T-helper 2 cell treated with Interferon-gamma antibody and Interleukin-4, amounts not matched to agents 100 ng/mL and 5 ng/mL, for 36 hours (primary cell): ENCODE results near the gene ARPC5. TPM values are rescaled to one million over a fixed set of nuclear protein-coding genes. Genes with fewer than 3 reads are reported as not detected.
"Not testable (repeated sequence)": the region's sequence is repeated elsewhere in the genome, so short reads cannot be mapped to it uniquely, and the experiment has no call there.

ENCODE experiments used
- intact Hi-C: fragments of 100-400 bp; cut with micrococcal nuclease; formaldehyde crosslinking; loops from one replicate; pipeline ENCODE4 v1.15.1; 2023
- total RNA-seq: library from RNA; stranded (reverse); gene quantifications from 2 replicates; pipeline ENCODE4 v1.2.3, GENCODE V29; 2022

The ARPC5 gene
- total RNA-seq, 1 donor from 2014 or later = 264 TPM

DNA sequence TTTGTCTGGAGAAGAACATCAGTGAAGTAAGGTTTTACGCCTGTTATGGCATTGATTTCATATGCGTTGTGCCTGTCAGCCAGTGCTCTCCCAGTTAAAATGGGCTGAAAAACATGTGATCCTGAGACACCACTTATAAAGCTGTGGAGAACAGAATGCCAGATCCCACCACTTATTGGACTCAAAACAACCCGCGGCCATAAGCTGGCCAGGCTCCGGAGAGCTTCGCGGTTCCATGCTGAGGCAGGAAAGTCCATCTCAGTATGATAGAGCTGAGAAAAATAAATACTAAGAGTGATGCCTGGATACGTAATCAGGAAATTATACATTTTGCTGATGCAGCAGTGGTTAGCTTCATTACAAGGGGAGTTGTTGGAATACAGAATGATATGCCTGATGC is 12.5 kb upstream of the ARPC5 start:
- intact Hi-C loops = no loop called here

DNA sequence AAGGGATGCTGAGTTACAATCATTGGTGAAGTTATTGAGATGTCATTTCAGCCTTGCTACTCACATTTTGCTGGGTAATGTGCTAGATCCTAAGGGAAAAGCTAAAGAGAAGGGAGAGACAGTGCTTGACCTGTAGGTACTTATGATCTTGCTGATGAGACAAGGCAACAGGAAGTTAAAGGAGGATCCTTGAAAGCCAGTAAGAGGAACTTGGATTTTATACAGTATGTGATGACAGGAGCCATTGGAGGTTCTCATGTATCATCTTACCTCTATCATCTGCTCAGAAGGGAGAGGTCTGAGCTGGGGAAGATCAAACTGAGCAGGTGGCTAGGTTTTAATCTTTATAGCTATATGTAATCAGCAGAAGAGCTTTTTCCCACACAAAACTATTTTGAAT is 11.2 kb upstream of the ARPC5 start:
- intact Hi-C loops = no loop called here

DNA sequence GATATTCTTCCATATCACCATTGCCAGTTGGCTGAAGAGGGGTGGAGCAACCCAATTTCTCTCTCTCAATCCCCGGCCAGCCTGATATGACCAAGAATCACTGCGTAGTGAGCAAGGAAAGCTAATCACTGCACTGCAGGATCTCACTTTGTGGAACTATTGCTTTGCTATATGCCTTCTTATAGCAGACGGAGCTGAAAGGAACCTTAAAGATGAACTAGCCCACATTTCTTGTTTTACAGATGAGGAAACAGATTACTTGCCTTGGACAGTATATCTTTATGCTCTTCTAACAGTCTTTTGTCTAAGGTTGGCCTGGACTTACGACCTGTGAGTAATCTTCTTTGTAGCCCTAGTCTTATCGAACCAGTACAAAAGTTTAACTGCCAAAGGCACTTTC is 9.9 kb upstream of the ARPC5 start:
- intact Hi-C loops = no loop called here

DNA sequence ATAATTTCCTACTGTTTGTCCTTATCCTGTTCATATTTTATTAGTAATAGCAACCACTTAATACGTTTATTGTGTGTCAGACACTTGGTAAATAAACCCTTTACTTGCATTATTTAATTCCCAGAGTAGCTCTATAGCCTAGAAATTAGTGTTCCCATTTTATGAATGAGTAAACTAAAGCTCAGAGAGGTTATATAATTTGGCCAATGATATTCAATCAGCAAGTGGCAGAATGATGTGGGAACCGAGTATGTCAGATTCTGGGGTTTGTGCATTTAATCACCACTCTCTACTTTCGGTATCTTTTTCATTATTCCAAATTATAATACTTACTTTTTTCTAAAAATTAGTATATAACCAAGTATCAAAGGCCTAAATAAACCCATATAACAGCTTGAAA is 6.6 kb upstream of the ARPC5 start:
- intact Hi-C loops = no loop called here

DNA sequence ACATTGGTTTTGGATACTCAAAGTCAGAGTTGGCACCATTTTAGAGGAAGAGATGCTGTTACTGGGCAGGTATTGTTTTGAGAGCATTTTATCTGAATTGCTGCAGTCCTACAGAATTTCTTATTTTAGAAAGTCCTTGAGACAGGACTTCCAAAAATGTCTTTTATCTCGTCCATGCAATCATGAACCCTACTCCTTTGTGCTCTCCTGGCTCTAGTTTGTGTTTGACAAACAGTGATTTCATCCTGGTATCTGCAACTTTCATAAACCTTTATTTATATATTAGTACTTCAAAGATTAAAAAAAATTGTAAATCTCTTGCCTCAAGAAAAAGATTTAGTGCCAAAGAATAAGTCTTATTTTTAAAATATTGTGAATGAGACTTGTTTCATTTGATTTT is 4.6 kb upstream of the ARPC5 start:
- intact Hi-C loops = no loop called here

DNA sequence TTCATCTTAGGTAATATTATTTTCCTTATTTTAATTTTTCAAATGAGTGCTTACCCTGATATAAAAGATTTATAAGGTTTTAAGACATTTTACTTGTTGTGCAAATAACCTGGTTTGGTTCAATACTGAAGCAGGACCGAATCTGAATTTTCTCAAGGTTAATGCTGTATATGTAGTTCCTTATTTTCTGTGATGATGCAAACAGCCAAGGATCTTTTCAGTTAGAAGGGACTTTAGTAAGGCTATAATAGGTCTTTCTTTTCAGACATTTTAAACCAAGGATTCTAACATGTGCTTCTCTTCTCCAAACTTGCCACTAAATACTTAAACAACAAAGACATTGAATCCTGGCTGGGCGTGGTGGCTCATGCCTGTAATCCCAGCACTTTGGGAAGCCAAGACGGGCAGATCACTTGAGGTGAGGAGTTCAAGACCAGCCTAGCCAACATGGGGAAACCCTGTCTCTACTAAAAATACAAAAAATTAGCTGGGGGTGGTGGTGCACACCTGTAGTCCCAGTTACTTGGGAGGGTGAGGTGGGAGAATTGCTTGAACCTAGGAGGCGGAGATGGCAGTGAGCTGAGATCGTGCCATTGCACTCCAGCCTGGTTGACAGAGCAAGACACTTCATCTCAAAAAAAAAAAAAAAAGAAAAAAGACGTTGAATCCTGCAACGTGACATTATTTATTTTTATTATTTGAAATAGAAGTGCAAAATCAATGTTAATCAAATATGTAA is 3.2 kb upstream of the ARPC5 start:
- intact Hi-C loops = loop anchor here (5.0 kb wide), 2 partner anchors 413 to 1518 kb away; partner anchors contain the start of genes SWT1, TRMT1L and TSEN15

DNA sequence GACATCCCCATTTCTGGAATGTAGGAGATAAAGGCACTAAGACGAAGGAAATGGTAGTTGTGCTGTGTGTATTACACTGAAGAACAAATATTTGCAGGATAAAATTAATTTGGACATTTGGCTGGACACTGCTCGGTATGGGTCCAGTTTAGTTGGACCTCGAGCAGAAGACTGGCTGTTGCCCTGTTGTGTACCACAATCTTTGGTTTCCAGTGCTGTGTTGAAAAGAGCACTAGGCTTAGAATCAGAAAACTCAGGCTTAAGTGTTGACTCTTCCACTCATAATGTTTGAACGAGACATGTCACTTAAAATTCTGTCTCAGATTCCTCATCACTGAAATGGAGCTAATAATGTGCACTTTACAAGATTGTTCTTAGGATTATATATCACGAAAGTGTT is 1.2 kb upstream of the ARPC5 start:
- intact Hi-C loops = loop anchor here (5.0 kb wide), 2 partner anchors 416 to 1521 kb away; partner anchors contain the start of genes SWT1, TRMT1L and TSEN15

DNA sequence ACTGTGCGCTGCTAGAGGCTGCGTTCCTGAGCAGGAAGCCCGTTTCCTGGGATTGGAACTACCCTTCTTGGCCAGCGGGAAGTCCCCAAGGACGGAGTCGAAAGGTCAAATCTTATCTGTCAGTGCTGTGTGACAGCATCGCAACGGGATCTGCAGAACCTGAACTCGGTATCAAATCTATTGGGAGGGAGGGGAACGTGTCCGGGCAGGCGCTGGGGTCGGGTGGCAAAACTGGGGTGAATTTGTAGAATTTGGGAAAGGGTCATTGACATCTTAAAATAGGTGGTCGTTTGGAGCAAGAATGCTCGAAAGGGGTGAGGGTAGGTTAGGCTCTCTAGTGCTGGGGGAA is 725 bp upstream of the ARPC5 start:
- intact Hi-C loops = loop anchor here (5.0 kb wide), 2 partner anchors 416 to 1521 kb away; partner anchors contain the start of genes SWT1, TRMT1L and TSEN15

DNA sequence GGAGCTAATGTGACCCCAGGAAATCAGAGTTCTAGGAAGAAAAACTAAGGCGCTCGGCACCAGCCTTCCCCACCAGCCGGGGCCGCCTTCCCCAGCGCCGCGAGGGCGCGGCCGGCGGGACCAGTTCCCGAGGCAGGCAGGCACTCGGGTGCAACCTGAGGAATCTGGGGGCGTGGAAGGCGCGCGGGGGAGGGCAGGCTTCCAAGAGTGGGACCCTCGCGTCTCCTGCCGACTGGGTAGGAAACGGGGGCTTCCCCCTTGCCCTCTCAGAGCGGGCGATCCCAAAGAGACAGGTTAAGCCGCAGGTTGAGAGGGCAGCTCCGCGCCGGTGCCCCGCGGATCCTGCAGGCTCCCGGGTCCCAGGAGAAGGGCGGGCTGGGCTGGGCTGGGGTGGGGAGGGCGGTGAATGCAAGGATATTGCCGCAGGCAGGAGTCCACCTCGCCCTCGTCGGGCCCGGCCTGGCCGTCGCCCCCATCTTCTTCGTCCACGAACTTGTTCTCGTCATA is 431 bp downstream of the ARPC5 start:
- intact Hi-C loops = loop anchor here (1.0 to 5.0 kb wide), 7 partner anchors 17 to 1522 kb away; partner anchors contain the start of genes DHX9, EDEM3, NCF2 and SWT1

DNA sequence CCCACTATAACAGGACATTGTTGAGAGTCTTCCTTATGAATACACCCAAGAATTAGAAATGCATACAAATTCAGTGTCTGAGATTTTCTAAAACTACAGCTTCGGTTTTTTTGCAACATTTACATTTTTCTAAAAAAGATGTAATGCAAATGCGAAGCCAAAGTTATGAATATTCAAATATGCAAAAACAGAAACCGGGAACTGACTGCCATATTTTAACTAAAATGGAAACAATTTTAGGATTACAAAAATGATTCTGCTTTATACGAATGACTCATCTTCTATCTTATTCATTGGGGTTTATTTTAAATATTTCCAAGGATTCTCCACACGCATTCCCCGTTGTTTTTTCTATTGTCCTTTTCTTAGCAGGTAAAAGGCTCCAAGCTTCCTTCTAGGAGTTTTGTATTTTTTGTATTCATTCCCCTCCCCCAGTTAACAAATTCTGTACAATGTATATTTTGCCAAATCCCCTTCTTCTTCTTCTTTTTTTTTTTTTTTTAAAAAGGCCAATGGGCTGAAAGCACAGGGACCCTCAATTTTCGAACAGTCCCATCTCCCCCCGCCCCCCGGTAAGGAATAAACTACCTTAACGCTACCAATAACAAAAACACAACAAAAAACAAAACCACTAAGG is 1.0 kb downstream of the ARPC5 start:
- intact Hi-C loops = loop anchor here (1.0 to 5.0 kb wide), 8 partner anchors 18 to 1523 kb away; partner anchors contain the start of genes DHX9, EDEM3, NCF2 and SWT1

DNA sequence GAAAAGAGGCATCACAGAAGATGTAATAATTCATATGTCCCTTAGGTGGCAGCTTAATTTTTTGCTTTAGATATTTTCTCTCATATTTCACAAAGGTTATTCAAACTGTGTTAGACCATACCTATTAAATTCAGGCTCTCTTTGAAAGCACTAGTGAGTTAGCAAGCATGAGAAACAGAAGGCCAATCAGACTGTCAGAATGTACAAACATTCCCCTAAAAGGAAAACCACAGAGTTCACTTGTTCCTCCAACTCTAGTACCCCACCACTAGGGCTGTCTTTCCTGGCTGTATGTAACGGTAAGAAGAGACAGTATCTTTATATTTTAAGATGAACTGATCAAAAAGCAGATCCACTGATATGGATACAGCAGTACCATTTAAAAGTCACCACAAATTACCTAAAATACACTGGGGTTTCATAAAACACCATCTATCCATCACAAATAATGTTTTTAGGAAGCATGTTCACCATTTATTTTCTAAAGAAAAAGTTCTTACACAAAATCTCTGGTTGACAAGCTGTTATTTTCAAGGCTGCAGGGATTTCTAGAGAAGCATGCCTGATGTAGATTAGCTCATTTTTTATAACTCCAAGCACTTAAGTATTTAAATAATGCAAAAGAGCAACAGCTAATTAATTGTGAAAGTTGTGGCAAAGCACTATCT is 1.8 kb downstream of the ARPC5 start:
- intact Hi-C loops = loop anchor here (1.0 to 5.0 kb wide), 5 partner anchors 9 to 1121 kb away; partner anchors contain the start of genes EDEM3 and NCF2

DNA sequence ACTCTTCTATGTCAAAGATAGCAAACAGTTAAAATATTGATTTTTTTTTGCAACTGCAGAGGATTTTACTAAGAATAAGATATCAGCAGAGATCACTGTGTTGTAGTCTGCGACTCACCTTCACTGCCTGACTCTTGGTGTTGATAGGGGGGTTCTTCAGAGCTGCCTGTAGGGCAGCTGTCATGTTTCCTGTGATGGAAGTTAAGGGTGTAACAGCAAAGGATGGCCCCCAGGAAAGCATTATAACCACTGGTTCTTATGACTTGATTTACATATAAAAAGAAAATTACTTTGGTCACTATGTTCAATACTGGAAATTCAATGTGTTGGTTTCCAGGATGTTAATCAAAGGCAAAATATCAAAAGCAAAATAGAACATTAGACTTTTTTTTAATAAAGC is 2.6 kb downstream of the ARPC5 start:
- intact Hi-C loops = loop anchor here (1.0 to 5.0 kb wide), 3 partner anchors 8 to 283 kb away; no protein-coding TSS in a partner anchor

DNA sequence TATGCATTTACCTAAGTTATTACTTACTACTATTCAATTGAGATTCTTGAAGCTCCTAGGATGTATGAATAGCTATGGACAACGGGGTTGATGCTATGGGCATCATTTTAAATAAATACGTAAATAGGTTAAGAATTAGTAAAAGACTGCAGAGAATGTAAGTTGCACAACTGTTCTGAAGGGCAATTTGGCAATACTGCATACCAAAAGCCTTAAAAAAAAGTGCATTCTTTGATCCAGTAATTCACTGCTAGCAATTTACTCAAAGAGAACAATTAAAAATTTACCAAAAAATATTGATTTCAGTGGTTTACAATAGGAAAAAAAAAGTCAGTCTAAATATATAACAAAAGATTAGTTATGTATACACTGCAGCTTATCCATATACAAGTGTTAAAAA is 3.5 kb downstream of the ARPC5 start:
- intact Hi-C loops = loop anchor here (5.0 kb wide), 1 partner anchor 95 kb away; no protein-coding TSS in a partner anchor

DNA sequence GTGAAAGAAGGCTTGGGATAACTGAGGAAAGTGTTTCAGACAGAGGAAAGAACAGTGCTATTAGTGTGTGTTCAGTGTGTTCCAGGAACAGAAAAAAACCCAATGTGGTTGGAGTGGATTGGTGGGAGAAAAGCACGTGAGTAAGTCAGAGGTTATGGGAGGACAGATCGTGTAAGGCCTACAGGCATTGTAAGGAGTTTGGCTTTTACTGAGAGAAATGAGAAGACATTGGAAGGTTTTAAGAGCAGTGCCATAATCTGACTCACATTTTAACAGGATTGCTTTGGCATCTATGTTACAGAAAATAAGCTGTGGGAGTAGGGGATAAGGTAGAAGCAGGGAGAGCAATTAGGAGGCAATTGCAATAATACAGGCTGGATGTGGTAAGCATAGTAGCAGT is 4.8 kb downstream of the ARPC5 start:
- intact Hi-C loops = loop anchor here (5.0 kb wide), 1 partner anchor 93 kb away; no protein-coding TSS in a partner anchor

DNA sequence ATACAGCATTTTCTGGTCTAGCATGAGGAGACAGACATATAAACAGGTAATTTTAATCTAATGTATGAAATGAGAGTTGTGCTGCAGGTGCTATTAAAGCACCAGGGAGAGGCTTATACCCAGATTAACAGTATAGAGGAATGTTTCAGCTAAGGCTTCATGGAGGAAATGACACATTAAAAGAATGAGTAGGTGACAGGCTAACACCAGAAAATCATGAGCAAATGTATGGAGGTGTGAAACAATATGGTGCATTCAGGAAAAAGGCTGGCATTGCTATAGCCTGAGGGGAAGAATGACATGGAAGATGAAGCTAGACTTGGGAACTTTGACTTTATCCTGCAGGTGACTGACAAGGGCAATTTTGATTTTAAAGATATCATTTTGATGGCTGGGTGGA is 7.0 kb downstream of the ARPC5 start:
- intact Hi-C loops = no loop called here

DNA sequence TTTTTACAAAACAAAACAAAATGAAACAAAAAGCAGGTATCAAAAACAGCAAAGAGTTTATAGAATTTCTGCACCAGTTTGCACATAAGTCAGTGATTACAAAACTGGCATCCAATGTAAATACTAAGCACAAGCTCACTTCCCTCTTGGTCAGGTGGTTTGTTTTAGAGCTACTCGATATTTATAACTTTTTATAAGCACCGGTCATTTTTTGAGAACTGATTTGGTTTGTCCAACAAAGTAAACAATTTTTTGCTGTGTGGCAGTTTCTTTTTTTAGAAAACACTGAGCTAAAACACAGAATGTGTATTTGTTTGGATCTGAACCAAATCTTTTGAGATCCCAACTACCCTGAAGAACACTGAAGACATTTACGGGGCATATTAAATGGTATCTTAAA is 9.3 kb downstream of the ARPC5 start:
- intact Hi-C loops = not testable (repeated sequence)

DNA sequence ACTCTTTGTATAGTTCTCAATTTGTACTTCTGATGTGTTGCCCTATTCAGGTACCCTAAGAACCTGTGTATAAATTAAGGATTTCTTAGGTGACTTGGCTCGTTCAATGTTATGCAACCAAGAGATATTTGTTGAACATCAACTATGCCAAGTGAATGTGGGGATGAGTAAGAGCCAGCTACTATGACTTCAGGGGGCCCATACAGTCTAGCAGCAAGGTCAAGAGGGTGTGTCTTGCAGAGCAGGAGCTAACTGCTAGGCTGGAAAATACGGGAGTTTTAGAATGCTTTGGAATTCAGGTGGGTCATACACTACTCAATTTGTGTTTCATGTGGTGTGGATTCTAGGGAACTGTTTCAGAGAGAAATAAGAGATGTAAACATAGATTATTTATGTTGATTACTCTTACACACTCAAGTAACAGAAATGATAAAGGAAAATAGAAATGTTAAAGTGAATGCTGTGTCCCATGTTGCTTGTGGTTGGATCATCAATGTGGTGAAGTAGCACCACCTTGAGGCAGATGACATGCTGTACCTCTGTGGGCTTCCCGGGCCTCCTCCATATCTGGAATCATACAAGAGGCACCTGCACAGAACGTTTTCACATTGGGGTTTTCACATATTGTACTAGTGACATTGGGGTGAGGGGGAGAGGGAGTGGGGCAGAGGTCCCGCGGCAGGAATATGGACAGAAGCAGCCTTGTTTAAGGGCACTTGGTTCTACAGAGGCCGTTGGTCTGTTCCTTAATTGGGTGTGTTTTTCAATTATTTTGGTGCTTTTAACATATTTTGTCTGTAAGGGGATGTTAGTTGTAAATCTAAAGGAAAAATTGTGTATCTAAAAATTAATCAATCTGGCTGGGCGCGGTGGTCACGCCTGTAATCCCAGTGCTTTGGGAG is 12.4 kb downstream of the ARPC5 start:
- intact Hi-C loops = loop anchor here (1.0 to 5.0 kb wide), 3 partner anchors 81 to 342 kb away; no protein-coding TSS in a partner anchor

DNA sequence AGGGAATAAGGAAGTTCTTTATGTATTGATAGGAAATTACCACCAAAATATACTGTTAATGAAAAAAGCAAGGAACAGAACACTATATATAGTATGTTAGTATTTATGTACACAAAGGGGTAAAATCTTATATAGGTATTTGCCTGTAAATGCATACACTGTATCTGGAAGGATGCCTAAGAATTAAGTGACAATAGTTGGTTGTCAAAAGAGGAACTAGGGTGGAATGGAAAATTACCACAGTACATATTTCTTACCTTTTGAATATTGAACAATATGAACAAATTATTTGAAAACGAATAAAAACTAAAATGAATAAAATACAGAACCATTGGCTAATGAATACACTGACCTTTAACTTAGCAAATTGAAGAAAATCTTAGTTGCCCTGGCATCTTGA is 13.6 kb downstream of the ARPC5 start:
- intact Hi-C loops = loop anchor here (5.0 kb wide), 1 partner anchor 80 kb away; no protein-coding TSS in a partner anchor

DNA sequence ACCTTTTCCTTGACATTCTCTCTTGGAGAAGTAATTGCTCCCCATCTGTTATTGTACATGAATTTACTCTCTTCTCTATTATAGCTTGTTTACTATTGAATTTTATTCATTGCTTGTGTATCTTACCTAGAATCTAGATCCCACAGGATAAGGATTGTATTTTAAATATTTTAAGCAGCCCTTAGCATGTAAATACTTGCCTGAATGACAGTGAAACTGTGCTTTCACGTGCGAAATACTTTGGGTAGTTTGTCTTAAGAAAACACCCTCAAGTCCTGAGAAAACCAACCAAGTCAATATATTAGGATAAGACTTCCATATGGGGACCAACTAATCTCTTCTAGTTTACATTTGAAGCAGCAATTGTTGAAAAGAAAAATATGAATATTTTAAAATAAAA is 15.3 kb downstream of the ARPC5 start:
- intact Hi-C loops = loop anchor here (5.0 kb wide), 1 partner anchor 78 kb away; no protein-coding TSS in a partner anchor

DNA sequence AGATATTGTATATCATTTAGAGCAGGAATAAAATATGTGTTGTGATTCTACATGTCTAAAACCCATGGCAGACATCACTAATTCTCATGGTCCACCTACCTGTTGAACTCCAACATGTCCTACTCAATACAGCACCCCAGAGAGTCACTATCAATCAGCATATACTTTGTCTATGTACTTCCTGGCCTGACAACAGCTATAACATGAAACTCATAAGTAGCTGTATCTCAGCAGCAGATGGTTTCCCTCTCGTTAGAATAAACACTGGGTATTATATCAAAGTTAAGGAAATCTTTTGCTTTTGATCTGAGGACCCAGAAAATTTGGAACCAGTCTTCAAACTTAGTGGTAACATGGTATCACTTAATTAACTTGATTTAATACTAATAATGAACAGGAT is 15.8 kb downstream of the ARPC5 start:
- intact Hi-C loops = loop anchor here (5.0 kb wide), 1 partner anchor 77 kb away; no protein-coding TSS in a partner anchor
